ENCODE measurements around the gene NR2F1.
A peak's percentile ranks its signal among the peaks of the same experiment; 100 is the strongest.

Gene NR2F1

DNA sequence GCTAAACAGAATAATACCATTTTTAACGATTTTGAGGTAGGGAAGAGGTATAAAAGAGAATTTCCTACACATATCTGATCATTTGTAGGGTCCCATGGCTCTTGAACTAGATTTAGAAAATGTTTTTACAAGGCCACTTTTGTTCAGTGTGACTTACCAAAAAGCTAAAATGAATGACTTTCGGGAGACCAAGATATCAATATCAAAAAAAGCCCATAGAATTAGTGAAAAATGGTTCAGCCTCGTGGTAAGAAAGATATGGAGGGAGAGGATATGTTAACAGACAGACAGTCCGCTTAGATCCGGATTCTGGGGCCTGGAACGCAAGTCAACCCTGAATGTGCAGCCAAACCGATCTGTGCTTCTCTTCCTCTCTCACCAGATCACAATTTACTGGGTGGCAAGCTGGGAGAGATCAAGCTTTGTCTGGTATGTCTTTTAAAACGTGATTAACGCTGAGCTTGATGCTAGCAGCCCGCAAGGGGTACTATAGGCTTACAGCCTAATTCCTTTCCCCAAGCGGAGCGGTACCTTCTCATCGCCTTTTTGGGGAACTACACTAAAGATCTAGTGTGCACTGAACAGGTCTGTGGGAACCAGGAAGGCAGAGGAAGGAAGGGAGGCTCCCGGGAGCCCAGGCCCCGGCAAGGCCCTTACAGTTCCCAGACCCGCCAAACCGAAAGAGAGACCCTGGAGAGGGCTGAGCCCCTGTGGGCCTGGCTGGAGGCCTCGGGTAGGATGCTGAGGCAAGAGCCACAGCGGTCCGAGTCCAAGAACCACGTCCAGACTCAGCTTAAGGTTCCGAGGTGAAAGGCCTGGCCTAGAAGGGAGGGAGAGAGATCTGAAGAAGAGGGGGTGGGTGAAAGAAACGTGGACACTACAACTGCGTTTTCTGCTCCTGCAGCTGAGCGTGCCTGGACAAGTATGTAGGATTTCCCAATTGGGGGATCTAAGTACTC, 4.9 kb upstream of the NR2F1 start:
- no peak for DNase-seq (ENCODE audit: low read depth)

DNA sequence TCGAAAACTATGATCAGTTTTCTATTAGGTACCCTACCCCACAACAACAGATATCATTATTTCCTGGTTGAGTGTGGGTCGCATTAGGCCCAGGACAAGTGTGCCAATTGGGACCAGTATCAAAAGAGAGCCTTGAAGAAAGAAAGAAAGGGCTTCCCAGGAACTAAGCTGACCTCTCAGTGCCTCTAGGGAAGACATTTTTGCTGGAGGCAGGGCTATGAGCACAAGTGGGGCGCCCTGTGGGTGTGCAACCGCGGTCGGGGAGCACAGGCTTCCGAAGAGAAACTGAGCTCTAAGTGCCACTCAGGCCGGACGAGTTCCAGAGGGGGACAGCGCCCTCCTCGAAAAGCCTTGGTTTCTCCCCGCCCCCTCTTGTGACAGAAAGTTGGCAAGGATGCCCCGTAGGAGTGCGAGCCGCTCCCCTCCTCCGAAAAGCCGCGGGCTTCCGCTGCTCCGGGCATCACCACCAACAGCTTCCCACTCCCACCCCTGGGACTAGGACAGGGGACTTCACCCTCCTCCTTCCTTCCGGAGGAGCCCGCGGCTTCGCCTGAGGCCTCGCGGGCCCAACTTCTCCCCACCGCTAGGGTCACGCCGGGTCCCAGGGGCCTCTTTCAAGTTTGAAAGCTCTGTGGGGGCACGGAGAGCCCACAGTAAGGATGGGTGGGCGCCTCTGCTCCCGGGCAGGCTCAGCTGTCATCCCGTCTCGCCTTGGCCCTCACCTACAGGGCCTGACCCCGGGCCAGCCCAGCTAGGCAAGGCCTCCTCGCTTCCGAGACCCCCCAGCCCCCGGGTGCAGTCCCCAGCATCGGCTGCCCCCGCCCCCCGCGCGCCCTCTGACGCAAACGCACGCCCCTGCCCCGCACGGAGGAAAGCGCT, 4.0 kb upstream of the NR2F1 start:
- DNase-seq (ENCODE audit: low read depth): peak; percentile 51

DNA sequence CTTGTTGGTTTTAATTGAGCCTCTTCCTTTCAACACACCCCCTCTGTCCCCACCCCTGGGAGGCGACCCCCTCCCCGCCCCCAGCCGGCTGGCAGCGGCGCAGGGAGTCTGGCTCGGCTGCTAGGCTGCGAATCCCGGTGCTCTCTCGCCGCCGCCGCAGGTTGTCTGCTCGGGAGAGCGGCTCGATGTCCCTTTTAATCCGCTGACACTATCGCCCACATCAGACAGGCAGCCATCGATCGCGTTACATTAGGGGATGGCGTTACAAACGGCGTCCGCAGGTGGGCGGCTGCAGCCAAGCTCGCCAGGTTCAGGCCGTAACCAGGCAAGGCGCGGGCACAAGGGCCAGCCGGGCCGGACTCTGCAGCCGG, 3.3 kb upstream of the NR2F1 start:
- DNase-seq (ENCODE audit: low read depth): no peak

DNA sequence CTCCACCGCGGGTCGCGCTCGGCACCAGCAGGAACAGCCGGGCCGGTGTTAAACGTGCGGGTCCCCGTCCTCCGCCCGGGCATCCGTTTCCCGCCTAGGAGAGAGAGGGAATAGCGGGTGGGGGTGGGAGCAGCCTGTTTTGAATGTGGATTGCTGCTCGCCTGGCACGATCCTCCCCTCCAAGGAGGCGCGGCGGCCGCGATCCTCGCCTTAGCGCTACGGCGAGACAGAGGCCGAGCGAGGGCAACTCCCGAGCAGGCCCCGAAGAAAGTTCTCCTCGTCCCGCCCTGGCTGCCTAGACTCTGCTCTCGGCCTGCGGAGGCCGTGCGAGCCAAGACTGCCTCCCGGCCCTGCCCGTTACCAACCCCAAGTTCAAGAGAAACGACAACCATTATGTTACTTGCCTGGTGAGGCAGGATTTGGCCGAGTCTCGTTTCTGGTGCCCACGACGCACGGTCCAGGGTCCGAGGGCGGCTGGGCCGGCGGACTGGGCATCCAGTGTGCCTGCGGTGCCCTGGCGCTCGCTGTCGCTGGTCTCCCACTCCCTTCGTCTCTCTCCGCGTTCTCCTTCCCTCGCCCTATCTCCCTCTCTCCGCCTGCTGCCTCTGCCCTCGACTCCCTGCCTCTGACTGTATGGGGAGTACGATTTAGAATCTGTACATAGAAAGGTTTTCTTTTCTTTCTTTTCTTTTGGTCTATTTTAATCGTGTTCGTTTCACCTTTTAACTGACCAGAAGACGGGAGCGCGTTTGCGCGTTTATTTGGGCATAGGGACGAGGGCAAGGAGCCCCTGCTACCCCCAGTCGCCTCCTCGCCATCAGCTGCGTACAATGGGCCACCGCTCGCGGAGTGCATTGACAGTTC, 2.7 kb upstream of the NR2F1 start:
- DNase-seq (ENCODE audit: low read depth): no peak

DNA sequence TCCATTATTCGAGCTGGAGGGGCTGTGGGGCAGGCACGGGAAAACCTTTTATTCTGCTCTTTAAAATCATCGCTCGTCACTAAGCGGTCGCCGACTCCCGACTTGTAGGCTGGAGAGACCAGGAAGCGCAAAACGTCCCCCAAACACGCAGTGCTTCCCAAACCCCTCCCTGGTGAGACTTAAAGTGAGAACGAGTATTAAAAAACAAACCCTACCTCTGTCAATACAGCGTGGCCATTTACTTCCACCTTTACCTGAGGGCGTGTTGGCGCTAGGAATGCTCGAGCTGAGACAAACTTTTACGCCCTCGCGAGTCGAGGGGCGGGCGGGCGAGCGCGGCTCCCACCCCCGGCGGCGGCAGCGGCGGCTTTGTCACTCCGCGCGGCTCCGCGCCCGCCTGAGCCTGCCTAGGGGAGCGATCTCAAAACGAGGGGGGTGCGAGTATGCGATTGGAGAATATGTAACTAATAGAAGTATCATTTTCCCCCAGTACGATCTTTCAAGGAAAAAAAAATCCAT, 2.0 kb upstream of the NR2F1 start, which contains the start of gene NR2F1-AS1:
TSS of gene NR2F1-AS1 (minus strand) at position 293 of the 519 bp plus-strand sequence.
- DNase-seq (ENCODE audit: low read depth): no peak

DNA sequence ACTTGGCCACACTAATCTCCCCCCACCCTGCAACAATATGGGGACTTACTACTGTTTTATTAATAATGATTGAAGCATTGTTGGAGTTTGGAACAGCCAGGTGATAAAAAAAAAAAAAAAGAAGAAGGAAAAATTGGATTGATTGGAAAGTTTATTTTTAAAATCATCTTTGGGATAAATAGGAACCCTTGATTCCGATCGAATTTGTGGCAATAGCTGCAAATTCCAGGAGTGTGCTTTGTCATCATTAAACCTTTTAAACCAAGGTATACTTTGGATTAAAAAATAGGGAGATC, 907 bp upstream of the NR2F1 start:
- DNase-seq (ENCODE audit: low read depth): no peak

DNA sequence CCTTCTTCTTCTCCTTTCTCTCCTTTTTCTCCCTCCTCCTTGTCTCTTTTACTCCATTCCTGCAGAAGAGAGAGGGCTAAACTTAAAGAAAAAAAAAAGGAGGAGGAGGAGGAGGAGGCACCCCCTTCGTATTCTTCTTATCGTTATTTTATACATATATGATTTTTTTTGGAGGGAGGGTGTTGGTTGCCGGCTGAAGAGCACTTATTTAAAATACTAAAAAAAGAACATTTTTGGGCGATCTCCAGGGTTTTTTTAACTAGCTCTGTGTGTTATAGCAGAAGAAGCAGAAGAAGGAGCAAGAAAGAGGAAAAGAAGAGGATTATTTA, 381 bp downstream of the NR2F1 start:
- no peak for DNase-seq (ENCODE audit: low read depth)

DNA sequence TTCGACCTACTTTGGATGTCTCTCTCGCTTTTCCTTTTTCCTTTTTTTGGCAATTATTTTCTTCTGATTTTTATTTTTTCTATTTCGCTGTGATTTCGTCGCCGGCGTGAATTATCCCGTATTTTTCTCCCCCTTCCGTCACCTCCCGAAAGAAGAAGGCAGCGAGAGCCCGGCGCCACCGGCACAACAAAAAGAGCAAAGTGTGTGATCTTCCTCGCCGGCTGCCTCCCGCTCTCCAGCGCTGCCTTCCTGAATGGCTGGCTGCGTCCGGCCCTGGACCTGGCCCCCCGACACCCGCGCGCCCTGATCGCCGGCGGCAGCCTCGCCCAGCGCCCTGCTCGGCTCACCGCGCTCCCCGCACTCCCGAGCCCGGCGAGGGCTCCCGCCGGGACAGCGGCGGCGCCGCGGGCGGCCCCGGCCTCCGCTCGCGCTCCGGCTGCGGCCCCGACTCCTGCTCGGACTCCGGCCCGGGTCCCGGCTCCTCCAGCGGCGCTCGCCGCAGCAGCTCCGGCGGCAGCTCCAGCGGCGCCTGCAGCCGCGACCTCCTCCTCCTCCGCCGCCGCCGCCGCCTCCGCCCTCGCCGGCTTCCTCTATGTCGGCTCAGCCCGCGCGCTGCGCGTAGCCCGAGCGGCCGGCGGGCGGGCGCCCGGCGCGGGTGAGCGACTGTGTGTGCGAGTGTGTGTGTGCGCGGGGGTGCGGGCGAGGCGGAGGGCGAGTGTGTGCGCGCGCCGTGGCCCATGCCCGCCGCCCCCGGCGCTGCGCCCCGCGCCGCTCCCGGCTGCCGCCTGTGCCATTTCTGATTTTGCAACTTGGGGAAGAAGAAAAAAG, 960 bp downstream of the NR2F1 start:
- DNase-seq (ENCODE audit: low read depth): no peak

DNA sequence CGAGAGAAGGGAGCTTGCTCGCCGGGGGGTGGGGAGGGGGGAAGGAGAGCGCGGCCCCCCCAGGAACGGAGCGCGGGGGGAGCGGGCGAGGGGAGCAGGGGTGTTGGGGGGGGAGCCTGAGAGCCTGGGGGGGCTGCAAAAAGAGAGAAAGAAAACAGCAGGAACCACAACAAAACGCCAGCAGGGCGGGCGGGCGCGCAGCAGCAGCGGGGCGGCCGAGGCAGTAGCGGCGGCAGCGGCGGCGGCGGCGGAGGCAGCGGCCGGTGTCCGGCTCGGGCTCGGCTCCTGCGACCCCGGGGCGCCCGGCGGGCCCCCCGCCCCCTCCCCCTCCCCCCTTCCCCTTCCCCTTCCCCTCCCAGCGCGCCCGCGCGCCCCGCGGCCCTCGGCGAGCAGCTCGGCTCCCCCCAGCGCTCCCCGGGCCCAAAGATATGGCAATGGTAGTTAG, 1.6 kb downstream of the NR2F1 start:
- DNase-seq (ENCODE audit: low read depth): no peak

DNA sequence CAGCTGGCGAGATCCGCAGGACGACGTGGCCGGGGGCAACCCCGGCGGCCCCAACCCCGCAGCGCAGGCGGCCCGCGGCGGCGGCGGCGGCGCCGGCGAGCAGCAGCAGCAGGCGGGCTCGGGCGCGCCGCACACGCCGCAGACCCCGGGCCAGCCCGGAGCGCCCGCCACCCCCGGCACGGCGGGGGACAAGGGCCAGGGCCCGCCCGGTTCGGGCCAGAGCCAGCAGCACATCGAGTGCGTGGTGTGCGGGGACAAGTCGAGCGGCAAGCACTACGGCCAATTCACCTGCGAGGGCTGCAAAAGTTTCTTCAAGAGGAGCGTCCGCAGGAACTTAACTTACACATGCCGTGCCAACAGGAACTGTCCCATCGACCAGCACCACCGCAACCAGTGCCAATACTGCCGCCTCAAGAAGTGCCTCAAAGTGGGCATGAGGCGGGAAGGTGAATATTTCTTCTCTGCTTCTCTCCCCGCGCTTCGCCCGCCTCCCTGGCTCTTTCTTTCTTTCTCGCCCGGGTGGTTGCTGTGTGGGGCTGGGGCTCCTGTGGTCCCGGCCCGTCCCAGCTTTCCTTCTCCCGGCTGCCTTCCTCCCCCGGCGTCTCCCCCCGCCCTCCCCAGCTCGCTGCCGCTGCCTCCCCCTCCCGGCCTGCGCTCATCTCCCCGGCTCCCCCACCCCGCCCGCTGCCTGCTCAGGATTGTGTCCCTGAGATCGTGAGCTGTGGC, 2.2 kb downstream of the NR2F1 start:
- DNase-seq (ENCODE audit: low read depth): no peak

DNA sequence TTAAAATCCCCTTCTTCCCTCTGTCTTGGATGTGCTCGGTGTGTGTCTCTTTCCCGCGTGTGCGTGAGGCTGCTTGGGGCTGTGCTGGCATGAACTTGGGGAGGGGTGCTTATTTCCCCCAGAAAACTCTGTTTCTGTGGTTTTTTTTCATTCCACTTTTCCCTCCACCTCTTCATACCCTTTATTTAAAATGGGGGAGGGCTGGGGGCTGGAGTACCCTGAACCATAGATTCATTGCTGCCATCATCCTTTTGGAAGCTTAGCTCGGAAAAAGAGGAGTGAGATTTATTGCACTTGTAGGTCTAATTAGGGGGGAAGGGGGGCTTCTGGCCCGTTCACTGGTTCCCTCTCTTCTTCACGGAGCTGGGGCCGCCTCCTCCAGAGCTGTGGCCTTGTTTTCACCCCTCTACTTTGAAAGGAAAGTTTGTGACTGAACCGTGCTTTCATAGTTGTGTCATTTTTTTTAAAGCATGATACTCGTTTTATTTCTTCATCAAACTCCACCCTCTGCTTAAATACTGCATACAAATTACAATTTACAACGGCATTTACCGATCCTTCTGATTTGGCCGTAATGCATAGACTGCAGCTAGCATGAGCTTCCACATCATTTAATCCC, 2.9 kb downstream of the NR2F1 start:
- DNase-seq (ENCODE audit: low read depth): no peak

DNA sequence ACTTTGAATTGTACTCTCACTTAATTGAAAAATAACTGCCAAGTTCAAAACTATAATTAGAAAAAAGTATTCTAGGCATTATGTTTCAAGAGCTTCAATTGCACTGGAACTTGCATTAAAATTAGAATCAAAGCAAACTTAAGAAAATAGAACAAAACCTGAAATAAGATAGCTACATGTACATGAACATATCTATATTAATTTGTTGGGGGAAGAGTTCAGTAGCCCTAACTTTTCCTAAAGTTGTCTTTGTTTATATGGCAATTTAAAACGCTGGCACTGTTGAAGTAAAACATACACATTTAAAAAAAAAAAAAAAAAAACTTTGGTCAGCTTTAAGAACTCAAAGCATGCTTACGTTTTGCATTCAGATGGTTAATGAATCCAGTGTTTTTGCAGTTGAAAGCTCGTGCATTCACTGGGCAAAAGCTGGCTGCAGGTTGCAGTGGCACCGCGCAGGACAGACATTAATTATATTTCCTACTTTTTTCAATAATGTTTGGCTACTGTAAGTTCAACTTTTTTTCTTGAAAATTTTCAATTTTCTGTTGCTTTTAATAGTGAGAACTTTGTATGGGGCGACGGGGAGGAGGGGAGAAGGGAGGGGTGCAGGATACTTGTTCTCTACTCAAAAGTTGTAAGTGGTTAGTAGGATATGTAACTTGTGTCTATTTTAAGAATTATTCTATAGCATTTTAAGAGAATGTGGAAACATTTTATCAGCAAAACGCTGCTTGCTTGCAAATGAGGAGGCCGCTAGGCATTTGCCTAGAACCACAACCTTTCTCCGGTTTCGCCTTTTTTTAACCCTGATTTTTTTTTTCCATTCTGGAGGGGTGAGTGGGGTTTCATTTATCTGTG, 3.9 kb downstream of the NR2F1 start:
- no peak for DNase-seq (ENCODE audit: low read depth)

DNA sequence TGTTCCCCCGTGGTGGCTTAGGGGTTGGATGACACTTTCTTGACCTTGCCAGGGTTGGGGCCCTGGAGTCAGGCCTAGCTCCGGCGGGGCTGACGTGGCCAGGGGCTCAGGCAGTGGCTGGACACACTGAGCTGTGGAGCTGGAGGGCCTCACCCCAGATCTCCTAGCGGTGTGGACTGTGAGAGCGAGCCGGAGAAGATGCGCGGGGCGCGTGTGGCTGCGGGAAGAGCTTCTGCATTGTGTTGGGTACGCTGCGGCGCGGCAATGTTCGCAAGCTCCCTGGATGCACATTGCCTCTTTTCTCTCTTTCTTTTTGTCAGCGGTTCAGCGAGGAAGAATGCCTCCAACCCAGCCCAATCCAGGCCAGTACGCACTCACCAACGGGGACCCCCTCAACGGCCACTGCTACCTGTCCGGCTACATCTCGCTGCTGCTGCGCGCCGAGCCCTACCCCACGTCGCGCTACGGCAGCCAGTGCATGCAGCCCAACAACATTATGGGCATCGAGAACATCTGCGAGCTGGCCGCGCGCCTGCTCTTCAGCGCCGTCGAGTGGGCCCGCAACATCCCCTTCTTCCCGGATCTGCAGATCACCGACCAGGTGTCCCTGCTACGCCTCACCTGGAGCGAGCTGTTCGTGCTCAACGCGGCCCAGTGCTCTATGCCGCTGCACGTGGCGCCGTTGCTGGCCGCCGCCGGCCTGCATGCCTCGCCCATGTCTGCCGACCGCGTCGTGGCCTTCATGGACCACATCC, 4.8 kb downstream of the NR2F1 start:
- no peak for DNase-seq (ENCODE audit: low read depth)

DNA sequence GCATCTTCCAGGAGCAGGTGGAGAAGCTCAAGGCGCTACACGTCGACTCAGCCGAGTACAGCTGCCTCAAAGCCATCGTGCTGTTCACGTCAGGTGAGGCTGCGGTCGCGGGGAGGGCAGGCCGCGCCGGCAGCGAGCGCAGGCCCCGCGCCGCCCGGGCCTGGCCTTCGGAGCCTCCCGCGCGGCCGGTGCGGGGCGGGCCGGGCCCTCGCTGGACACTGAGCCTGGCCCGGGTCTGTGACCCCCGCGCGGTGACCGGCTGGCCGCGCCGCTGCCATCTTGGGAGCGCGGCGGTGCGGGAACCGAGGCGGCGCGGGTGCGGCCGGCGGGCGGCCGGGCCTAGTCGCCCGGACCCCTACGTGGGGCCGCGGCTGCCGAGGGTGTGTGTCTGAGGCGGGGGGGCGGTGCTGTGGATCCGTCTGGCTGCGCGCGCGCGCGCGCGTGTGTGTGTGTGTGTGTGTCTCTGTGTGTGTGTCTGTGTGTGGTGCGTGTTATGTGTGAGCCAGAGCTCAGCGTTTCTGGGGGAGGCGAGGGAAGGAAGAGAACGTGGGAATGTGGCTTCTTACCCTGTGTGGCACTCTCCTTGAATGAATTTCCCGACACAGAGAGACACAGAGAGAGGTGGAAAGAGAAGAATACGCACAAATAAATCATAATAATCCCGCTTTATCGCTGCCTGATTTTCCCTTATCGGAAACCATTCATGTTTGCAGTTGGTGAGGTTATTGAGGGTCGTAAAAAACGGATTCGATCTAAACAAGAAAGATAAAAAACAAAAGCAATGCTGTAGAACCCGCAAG, 5.5 kb downstream of the NR2F1 start:
- DNase-seq (ENCODE audit: low read depth): no peak

DNA sequence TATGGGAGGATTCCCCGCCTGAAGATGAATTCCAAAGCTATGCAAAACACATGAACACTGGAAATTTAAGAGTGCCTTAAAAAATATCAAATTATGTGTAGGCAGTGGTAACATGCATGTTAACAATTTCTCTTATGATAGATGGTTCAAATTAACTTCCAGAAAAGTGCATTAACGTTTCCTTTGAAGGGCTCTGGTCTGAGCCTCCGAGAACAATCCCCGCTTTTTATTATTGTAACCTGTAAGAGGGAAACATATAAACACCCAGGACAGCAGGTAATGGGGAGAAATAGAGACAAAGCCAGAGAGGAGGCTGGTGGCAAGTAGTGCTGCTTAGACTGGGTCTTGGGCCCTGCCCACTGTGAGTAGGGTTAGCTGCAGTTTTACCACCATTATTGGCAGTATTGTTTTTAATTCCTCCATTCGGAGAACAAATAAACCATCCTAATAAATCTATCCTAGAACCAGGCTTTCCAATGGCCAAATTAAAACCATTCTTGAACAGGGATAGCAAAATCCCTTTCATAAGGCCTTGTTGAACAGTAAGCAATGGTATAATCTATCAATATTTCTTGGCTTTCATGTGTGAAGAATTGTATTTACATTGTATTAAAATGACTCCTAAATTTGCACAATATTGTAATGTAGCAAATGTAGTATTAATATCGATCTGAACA, 6.3 kb downstream of the NR2F1 start:
- no peak for DNase-seq (ENCODE audit: low read depth)

DNA sequence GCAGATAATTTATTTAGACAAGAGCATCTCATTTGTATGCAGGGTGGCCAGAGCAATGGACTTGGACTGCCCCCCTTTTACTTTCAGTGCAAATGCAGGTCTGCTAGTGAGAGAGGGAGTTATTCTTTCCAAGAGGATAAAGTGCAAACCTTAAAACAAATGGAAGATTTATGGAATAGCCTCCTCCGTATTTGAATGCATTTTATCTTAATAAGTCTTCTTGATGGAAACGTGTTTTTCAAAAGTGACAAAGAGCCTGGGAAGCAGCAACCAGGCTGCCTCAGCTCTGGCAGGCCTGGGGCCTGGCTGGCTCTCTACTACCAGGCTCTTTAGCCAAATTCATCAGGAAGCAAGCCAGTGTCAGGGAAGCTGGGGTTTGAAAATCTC, 6.8 kb downstream of the NR2F1 start:
- DNase-seq (ENCODE audit: low read depth): no peak

DNA sequence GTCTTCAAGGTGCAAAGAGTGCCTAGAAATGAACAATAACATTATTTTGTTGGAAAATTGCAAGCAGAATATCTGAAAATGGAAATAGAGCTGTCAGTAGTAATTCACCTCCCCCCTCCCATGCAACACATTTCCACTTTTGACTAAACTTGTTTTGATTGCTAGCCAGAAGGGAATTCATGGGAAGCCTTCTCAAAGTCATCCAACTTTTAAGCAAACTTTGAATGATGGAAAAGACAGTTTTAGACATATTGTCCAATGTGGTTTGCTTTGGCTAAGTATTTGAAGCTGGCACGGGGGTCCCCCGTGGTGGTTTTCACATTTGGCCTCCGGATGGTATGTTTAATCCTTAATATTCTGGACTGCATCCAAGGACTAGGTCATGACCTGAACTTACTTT, 7.5 kb downstream of the NR2F1 start:
- DNase-seq (ENCODE audit: low read depth): no peak

All from fibroblast of the conjunctiva (primary cell).